ENCODE results near the gene NRDE2. TPM values are rescaled to one million over a fixed set of nuclear protein-coding genes. Genes with fewer than 3 reads are reported as not detected.
A peak's percentile ranks its signal among the peaks of the same experiment; 100 is the strongest.
"Not testable (repeated sequence)": the region's sequence is repeated elsewhere in the genome, so short reads cannot be mapped to it uniquely, and the experiment has no call there.

Gene NRDE2
- total RNA-seq, 1 donor from 2014 or later, result 22.2 TPM

DNA sequence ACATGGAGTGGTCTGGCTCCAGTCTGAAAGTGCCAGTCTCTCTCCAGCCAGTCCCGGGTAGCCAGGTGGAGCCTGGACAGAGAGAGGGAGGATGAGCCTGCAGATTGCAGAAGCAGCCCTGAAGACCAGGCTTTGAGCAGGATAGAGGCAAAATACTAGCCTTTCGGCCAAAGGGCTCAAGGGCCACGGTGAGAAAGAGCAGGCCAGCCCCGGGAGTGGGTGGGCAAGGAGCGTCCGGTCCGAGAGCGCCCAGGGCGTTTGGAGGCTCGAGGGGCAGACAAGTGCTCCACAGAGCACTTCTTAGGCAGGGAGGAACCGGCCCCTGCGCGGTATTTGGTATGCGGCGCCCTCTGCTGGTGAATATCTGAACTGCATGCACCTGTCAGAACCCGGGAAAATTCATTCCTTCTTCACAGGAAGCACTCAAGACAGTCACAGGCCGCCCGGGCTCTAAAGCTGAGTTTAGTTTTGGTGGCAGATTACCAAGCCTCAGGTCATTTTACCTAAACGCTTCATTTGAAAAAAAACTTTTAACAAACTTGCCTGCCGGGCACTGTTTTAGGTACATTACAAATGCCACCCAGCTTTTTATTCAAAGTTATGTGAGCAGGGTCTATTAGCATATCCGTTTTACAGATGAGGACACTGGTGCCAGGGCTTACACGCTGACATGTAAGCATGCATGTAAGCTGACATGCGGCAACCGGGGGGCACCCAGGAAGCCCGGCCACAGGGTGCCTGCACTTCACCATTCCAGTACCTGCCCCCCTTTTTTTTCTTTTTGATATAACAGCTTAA is 96.4 kb downstream of the NRDE2 start:
- no peaks in the 10 kb centered on the region for H3K36me3 ChIP-seq
- peaks cover 31% of the 10 kb centered on the region for H3K9me3 ChIP-seq
- ATAC-seq, result peak; percentile 90 to 96
- H3K4me3 ChIP-seq, result no peak overlapping the region
- TF ChIP-seq, protein P1, sequence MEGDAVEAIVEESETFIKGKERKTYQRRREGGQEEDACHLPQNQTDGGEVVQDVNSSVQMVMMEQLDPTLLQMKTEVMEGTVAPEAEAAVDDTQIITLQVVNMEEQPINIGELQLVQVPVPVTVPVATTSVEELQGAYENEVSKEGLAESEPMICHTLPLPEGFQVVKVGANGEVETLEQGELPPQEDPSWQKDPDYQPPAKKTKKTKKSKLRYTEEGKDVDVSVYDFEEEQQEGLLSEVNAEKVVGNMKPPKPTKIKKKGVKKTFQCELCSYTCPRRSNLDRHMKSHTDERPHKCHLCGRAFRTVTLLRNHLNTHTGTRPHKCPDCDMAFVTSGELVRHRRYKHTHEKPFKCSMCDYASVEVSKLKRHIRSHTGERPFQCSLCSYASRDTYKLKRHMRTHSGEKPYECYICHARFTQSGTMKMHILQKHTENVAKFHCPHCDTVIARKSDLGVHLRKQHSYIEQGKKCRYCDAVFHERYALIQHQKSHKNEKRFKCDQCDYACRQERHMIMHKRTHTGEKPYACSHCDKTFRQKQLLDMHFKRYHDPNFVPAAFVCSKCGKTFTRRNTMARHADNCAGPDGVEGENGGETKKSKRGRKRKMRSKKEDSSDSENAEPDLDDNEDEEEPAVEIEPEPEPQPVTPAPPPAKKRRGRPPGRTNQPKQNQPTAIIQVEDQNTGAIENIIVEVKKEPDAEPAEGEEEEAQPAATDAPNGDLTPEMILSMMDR (IDR thresholded peaks at IDR 0.05), result peak; percentile 95
- intact Hi-C loops (cut with DNase I), result loop anchor here (5.0 kb wide), 1 partner anchor 293 kb away; no protein-coding TSS in a partner anchor
- no peak overlapping the region for H3K27ac ChIP-seq
- peak; percentile 79 for DNase-seq
- H3K4me1 ChIP-seq, result no peaks in the 10 kb centered on the region
- peaks cover 15% of the 10 kb centered on the region for H3K27me3 ChIP-seq (ENCODE audit: low read depth)

DNA sequence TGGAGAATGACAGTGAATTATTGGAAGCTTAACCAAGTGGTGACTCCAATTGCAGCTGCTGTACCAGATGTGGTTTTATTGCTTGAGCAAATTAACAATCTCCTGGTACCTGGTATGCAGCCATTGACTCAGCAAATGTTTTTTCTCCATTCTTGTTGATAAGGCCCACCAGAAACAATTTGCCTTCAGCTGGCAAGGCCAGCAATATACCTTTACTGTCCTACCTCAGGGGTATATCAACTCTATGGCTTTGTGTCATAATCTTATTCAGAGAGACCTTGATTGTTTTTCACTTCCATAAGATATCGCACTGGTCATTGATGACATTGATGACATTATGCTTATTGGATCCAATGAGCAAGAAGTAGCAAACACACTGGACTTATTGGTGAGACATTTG is 101.8 kb downstream of the NRDE2 start:
- DNase-seq; H3K36me3 ChIP-seq; H3K9me3 ChIP-seq; H3K27ac ChIP-seq; H3K4me3 ChIP-seq; intact Hi-C loops (cut with DNase I); ATAC-seq; H3K4me1 ChIP-seq; H3K27me3 ChIP-seq (ENCODE audit: low read depth): not testable (repeated sequence)

DNA sequence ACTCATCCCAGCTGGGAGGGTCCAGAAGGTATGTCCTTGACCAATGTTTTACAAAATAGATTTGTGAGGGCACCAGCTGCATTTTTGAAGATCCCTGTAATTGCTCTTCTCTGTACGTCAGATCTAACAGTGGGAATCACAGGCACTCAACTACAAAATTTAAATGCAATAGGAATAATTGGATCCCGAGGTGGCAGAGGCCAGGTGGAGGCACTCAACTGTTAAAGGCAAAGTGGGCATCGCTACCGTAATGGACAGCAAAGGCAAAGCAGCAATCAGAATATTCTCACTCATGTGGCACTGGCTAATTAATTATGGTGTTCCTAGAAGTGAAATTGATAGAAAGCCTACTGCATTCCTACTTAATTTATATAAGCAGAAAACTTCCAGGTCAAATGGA is 103.3 kb downstream of the NRDE2 start:
- Histone ChIP-seq H3K36me3 (no peaks in the 10 kb centered on the region), H3K4me3 (no peak overlapping the region), H3K27me3 (ENCODE audit: low read depth) (no peaks in the 10 kb centered on the region), H3K4me1 (no peaks in the 10 kb centered on the region), H3K9me3 (no peaks in the 10 kb centered on the region), H3K27ac (no peak overlapping the region)
- intact Hi-C loops (cut with DNase I), result no loop called here
- ATAC-seq (no peak), DNase-seq (no peak)
- TF ChIP-seq, protein P1 (IDR thresholded peaks at IDR 0.05), result no peak

Other genes with a start within 250 kb of the NRDE2 start
- gene PSMC1, start 75.4 kb downstream of the NRDE2 start, total RNA-seq, result 61.7 TPM
- gene CALM1, start 65.1 kb upstream of the NRDE2 start, total RNA-seq, result 518 TPM